Measurements from ENCODE around the gene JAG2.

JAG2 gene

GRCh38 chr14:105182296-105183020, 13.9 kb upstream of the JAG2 start:
- TF ChIP-seq GATA1 (IDR thresholded peaks at IDR 0.05; ENCODE audit: low read depth, low read length) (no peak), POLR2A (IDR thresholded peaks at IDR 0.05; ENCODE audit: low read length) (no peak)
- no peak for DNase-seq

- no peak for DNase-seq
- TF ChIP-seq GATA1 (IDR thresholded peaks at IDR 0.05; ENCODE audit: low read depth, low read length) (no peak), POLR2A (IDR thresholded peaks at IDR 0.05; ENCODE audit: low read length) (no peak)
Observed at GRCh38 chr14:105181549-105182295, 13.1 kb upstream of the JAG2 start.

DNA sequence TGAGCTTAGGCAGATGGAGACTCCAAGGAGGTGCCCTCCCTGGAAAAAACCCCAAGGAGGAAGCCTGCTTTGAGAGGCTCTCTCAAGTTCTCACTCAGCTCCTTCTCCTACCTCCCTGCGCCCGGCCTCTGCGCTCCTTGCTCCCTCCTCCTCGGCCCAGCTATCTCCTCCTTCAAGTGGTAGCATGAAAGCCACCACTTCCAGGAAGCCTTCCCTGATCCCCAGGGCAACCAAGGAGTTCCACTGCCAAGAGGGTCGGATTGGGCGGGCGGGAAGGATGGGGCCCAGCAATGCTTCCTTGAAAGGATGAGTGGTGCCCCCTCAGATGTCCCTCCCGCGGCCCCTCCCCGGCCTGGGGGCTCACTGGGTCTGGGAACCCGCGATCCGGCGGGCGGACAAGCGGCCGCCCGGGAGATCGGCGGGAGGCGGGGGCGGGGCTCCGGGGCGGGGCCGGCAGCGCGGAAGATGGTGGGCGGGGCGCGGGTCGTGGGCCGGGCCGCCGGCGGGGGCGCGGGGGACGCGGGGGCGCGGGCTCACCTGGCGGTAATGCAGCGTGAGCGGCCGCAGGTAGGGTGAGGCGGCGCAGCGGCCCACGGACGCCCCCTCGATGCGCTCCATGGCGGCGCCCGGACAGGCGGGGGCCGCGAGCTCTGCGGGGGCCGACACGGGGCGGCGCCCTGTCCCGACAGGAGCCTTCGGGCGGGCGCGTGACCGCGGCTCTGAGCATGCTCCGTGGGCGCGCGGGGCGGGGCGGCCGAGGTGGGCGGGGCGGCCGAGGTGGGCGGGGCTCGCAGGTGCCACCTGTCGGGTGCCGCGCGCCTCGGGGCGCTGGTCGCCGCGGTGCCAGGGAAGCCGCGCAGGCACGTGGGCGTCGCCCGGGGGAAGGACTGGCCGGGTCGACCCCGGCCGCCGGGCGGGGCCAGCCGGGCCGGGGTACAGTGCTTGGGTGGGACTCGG, 12.3 kb upstream of the JAG2 start, which contains the start of gene NUDT14:
NUDT14 (minus strand) TSS at position 721 of the 957 bp plus-strand sequence; CDS start at position 618, 103 bp downstream.
- DNase-seq, result peak; percentile 67 to 79
- no peak for TF ChIP-seq POLR2A (IDR thresholded peaks at IDR 0.05; ENCODE audit: low read length)
- TF ChIP-seq GATA1 (IDR thresholded peaks at IDR 0.05; ENCODE audit: low read depth, low read length), result no peak

DNA sequence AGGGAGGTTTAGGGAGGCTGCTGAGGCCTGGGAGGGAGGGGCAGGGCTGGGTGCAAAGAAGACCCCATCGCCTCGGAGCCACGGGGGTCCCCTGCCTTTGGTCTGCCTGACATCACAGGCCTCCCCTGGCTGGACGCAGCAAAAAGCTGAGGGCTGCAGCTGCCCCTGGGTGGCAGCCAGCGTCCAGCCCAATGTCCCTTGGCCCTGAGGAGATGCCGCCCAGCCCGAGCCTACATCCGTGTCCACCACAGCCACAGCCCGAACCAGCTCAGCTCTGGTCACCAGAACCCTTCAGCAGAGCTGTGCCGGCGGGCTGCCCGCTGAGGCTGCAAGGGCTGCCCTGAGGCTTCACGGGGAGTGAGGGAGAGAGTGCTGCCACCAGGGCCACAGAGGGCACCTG, 10.6 kb upstream of the JAG2 start:
- DNase-seq, result no peak

GRCh38 chr14:105178868-105179140, 10.2 kb upstream of the JAG2 start:
- no peak for TF ChIP-seq GATA1 (IDR thresholded peaks at IDR 0.05; ENCODE audit: low read depth, low read length)
- no peak for TF ChIP-seq POLR2A (IDR thresholded peaks at IDR 0.05; ENCODE audit: low read length)
- DNase-seq, result no peak

More for the DNA sequence above, 10.6 kb upstream of the JAG2 start:
- TF ChIP-seq POLR2A (IDR thresholded peaks at IDR 0.05; ENCODE audit: low read length) (no peak), GATA1 (IDR thresholded peaks at IDR 0.05; ENCODE audit: low read depth, low read length) (no peak)

DNA sequence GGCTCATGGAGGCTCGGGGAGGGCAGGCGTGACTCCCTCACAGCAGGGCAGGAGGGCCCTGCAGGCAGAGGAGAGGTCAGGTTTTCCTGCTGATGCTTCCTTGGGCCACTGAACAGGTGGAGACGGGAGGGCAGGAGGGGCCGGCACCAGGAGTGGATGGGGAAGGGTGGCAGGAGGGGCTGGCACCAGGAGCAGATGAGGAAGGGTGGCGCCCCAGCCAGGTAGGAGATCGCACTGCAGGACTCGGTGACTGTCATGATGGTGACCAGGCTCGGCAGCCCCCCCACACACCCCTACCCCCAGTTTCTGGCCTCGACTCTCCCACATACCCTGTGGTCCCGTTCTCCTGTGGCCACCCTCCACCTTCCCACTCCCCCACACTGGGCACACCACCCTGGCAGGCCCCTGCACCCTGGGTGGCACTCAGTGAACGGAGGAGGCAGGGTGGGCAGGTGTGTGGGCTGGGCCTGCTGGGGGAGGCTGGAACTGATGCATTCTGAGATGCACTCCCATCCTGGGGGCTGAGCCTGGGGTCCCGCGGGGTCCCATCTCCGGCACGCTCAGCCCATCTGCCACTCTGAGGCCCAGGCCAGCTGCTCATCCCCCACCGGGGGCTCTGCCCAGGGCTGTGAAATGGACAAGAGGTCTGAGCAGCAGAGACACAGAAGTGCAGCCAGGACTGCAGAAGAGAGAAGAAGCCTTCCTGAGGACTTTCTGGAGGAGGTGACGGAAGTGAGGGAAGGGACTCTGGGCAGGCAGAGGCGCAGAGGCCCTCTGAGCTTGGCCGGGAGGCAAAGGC, 9.7 kb upstream of the JAG2 start:
- DNase-seq, result no peak
- TF ChIP-seq POLR2A (IDR thresholded peaks at IDR 0.05; ENCODE audit: low read length) (no peak), GATA1 (IDR thresholded peaks at IDR 0.05; ENCODE audit: low read depth, low read length) (no peak)

- TF ChIP-seq GATA1 (IDR thresholded peaks at IDR 0.05; ENCODE audit: low read depth, low read length) (no peak), POLR2A (IDR thresholded peaks at IDR 0.05; ENCODE audit: low read length) (no peak)
- DNase-seq, result no peak
Observed at GRCh38 chr14:105177082-105177481, 8.5 kb upstream of the JAG2 start.

- TF ChIP-seq GATA1 (IDR thresholded peaks at IDR 0.05; ENCODE audit: low read depth, low read length) (no peak), POLR2A (IDR thresholded peaks at IDR 0.05; ENCODE audit: low read length) (no peak)
- DNase-seq, result no peak
Observed at GRCh38 chr14:105176513-105176912, 7.9 kb upstream of the JAG2 start.

DNA sequence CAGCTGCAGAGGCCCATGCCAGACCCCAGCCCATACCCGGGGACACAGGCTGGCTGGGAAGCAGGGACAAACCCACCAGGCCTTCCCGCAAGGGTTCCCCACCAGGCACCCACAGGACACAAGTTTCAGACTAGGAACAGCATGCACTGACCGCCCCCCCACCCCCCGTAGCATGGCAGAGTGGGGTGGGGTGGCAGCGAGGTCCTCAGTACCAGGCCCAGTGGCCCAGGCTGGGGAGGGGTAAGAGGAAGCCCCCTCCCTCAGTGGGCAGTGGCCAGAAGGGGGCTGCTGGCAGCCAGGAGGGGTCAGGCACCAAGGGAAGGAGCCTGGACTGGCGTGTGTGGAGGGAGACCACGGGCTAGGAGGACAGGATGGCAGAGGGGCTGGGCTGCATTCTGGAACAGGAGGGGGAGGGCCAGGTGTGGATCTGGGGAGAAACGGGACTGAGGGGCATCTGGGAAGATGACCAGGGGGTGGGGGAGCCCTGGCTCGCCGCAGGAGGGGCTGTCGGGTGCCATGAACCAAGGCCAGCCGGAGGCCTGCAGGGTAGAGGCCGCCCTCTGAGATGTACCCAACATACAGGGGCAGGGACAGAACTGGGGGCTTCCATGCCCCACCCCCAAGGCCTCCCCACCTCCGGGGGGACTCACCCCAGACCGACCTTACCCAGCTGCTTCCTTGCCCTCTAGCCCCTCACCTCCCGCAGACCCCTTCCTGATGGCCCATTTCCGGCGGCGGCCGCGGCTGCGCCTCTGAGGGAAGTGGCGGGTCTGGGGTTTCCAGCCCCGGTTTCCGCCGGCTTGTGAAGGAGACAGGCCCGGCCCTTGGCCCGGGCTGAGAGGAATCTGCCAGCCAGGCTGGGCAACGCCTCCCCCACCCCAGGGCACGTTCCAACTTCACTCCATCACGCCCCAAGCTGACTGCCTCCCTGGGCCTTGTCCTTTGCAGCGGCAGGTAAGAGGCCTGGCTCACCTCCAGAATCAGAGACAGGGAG, 5.6 kb upstream of the JAG2 start:
- TF ChIP-seq POLR2A (IDR thresholded peaks at IDR 0.05; ENCODE audit: low read length), result no peak
- no peak for TF ChIP-seq GATA1 (IDR thresholded peaks at IDR 0.05; ENCODE audit: low read depth, low read length)
- no peak for DNase-seq

- TF ChIP-seq GATA1 (IDR thresholded peaks at IDR 0.05; ENCODE audit: low read depth, low read length) (no peak), POLR2A (IDR thresholded peaks at IDR 0.05; ENCODE audit: low read length) (no peak)
Observed at GRCh38 chr14:105173145-105173544, 4.6 kb upstream of the JAG2 start.

GRCh38 chr14:105172476-105172875, 3.9 kb upstream of the JAG2 start:
- TF ChIP-seq POLR2A (IDR thresholded peaks at IDR 0.05; ENCODE audit: low read length) (no peak), GATA1 (IDR thresholded peaks at IDR 0.05; ENCODE audit: low read depth, low read length) (no peak)
- DNase-seq, result no peak

More at GRCh38 chr14:105173145-105173544, 4.6 kb upstream of the JAG2 start:
- no peak for DNase-seq

All from erythroblast (primary cell).